K562 (cell line): ENCODE results near the gene PRKCB. TPM values are rescaled to one million over a fixed set of nuclear protein-coding genes. Genes with fewer than 3 reads are reported as not detected.
A peak's percentile ranks its signal among the peaks of the same experiment; 100 is the strongest.

Source experiments
- CCAR2 ChIP-seq: fragments of 200-400 bp; formaldehyde crosslinking; IDR thresholded peaks from 2 replicates; pipeline ENCODE4 v1.6.1; 2017; ENCODE audit warnings: mild to moderate bottlenecking, low read depth, low read length
- CHD2 ChIP-seq: IDR thresholded peaks from 2 replicates; pipeline ENCODE4 v1.6.1; 2011; ENCODE audit warnings: low read depth, low read length
- FIP1L1 ChIP-seq: fragments of 200-400 bp; formaldehyde crosslinking; IDR thresholded peaks from 2 replicates; pipeline ENCODE4 v1.6.1; 2018; ENCODE audit warnings: mild to moderate bottlenecking, low read depth, low read length; ENCODE audit not compliant: poor library complexity, severe bottlenecking
- FOXO4 ChIP-seq: fragments of 450-650 bp; formaldehyde crosslinking; IDR thresholded peaks from 2 replicates; pipeline ENCODE4 v1.4.0; 2020; ENCODE audit warnings: mild to moderate bottlenecking, moderate library complexity
- GATAD2B ChIP-seq: fragments of 450-650 bp; IDR thresholded peaks from 2 replicates; pipeline ENCODE4 v1.6.1; 2017; ENCODE audit warnings: mild to moderate bottlenecking, borderline replicate concordance
- HINFP ChIP-seq: fragments of 450-650 bp; conservative IDR thresholded peaks from 2 replicates; pipeline ENCODE4 v1.6.1; 2016; ENCODE audit warnings: missing genetic modification characterization, low read depth, mild to moderate bottlenecking, control low read depth, missing compliant biosample characterization
- MAX ChIP-seq: sonication (generic); formaldehyde crosslinking; IDR thresholded peaks from 2 replicates; pipeline ENCODE4 v1.9.0; 2022; ENCODE audit warnings: mild to moderate bottlenecking, missing genetic modification reagents
- PRDM10 ChIP-seq: fragments of 450-650 bp; IDR thresholded peaks from 2 replicates; pipeline ENCODE4 v1.6.1; 2018; ENCODE audit not compliant: partially characterized antibody
- PREB ChIP-seq: sonication (generic); formaldehyde crosslinking; IDR thresholded peaks from 2 replicates; pipeline ENCODE4 v1.8.1; 2023; ENCODE audit warnings: mild to moderate bottlenecking, missing genetic modification reagents
- USF2 ChIP-seq: sonication (generic); formaldehyde crosslinking; IDR thresholded peaks from 2 replicates; pipeline ENCODE4 v1.5.0; 2020; ENCODE audit warnings: missing genetic modification reagents
- YY1 ChIP-seq, 3 experiments: IDR thresholded peaks; 2 replicates each; pipeline ENCODE4 v1.6.1; 2011; ENCODE audit warnings: low read length in 2 of 3, mild to moderate bottlenecking in 2 of 3, moderate library complexity in 2 of 3, borderline replicate concordance in 1 of 3, control low read depth in 1 of 3, low read depth in 1 of 3; ENCODE audit not compliant: insufficient read depth in 3 of 3, insufficient replicate concordance in 2 of 3, control insufficient read depth in 1 of 3, insufficient read length in 1 of 3; ENCODE audit errors: extremely low read depth in 1 of 3
- ZNF280B ChIP-seq: fragments of 250-450 bp; sonication (Bioruptor Pico); IDR thresholded peaks from 2 replicates; pipeline ENCODE4 v1.5.1; 2021; ENCODE audit warnings: mild to moderate bottlenecking
- ZNF395 ChIP-seq: fragments of 200-800 bp; sonication (Bioruptor generic); IDR thresholded peaks from 2 replicates; pipeline ENCODE4 v1.6.1; 2017; ENCODE audit warnings: missing genetic modification characterization, missing compliant biosample characterization
- polyA plus RNA-seq, 8 experiments: library from polyadenylated mRNA; depleted of rRNA in 4 of 8; stranded (reverse) in 5 of 8; unstranded in 3 of 8; fragments of >200 nt; fragmentation: Nextera tagmentation in 2 of 8; fragmentation: Illumina TruSeq in 1 of 8; extraction: Ambion mirVana in 2 of 8; extraction: Trizol in 1 of 8; gene quantifications; 2 replicates each; pipeline versions ENCODE4 v1.2.1 to v1.2.3, GENCODE V29; 2011 to 2014; ENCODE audit warnings: inconsistent platforms in 1 of 8, missing spikeins in 1 of 8
- total RNA-seq, 7 experiments: library from RNA; depleted of rRNA in 6 of 7; stranded (reverse); fragments of >200 nt in 6 of 7; fragmentation: Illumina TruSeq in 2 of 7; extraction: Trizol in 2 of 7; gene quantifications; 2 replicates each; pipeline versions ENCODE4 v1.2.1 to v1.2.3, GENCODE V29; 2011 to 2021; ENCODE audit warnings: low replicate concordance in 1 of 7

Gene PRKCB
- total and polyA plus RNA-seq, 9 of the 15 experiments (the other 6 are each of a cell fraction or from before 2014, with no cell fraction given), result 49.9 to 276 (median 148) TPM

GRCh38 chr16:23836078-23836403 lies 258 bp downstream of the PRKCB start (continued):
- TF ChIP-seq ZNF280B (CRISPR knock-in tag) (no peak), CHD2 (no peak), USF2 (CRISPR knock-in tag) (no peak), PREB (CRISPR knock-in tag) (no peak), MAX (CRISPR knock-in tag) (no peak), CCAR2 (no peak), YY1 (IDR thresholded peaks at IDR 0.05; ENCODE audit: borderline replicate concordance in 1 of 3, control insufficient read depth in 1 of 3, extremely low read depth in 1 of 3, insufficient read depth in 3 of 3, insufficient read length in 1 of 3, insufficient replicate concordance in 2 of 3, low read depth in 1 of 3, low read length in 2 of 3) (peak; percentile 54 to 90 (median 79)), ZNF395 (CRISPR knock-in tag) (no peak; the same call in 1 of the 2 replicates), FOXO4 (CRISPR knock-in tag) (no peak), GATAD2B (0 out of 2 replicates have a peak, but pooled peaks have one; percentile 60), PRDM10 (no peak), HINFP (no peak), FIP1L1 (peak; percentile 35)
